Mesendoderm (in vitro differentiated cells): ENCODE data around the gene TAGLN2.

Experiments
- DNase-seq: peaks from one replicate; pipeline ENCODE4 v3.0.0; 2013
- H2AK5ac ChIP-seq: 2 replicates; pipeline ENCODE4 v1.6.1; 2013; ENCODE audit warnings: low read length, inconsistent platforms
- H2BK120ac ChIP-seq: 2 replicates; pipeline ENCODE4 v1.6.1; 2013; ENCODE audit warnings: low read depth, mild to moderate bottlenecking, low read length, moderate library complexity, mixed read lengths
- H2BK15ac ChIP-seq: replicated peaks from 2 replicates; pipeline ENCODE4 v1.6.1; 2013; ENCODE audit warnings: low read depth, mild to moderate bottlenecking, moderate library complexity
- H2BK5ac ChIP-seq: 2 replicates; pipeline ENCODE4 v1.6.1; 2013; ENCODE audit warnings: low read length, inconsistent platforms
- H3K18ac ChIP-seq: 2 replicates; pipeline ENCODE4 v1.6.1; 2013; ENCODE audit warnings: mild to moderate bottlenecking, low read length, mixed read lengths
- H3K23ac ChIP-seq: one replicate; pipeline ENCODE4 v1.6.1; 2013; ENCODE audit warnings: low read length
- H3K27ac ChIP-seq: 2 replicates; pipeline ENCODE4 v1.5.1; 2013; ENCODE audit warnings: low read depth, mild to moderate bottlenecking, inconsistent platforms, low read length, moderate library complexity
- H3K27me3 ChIP-seq: 2 replicates; pipeline ENCODE4 v1.6.1; 2013; ENCODE audit warnings: low read length, control low read depth, mild to moderate bottlenecking, inconsistent platforms; ENCODE audit not compliant: insufficient read depth, poor library complexity
- H3K36me3 ChIP-seq: 2 replicates; pipeline ENCODE4 v1.6.1; 2013; ENCODE audit warnings: low read length, inconsistent platforms; ENCODE audit not compliant: control insufficient read depth, insufficient read depth
- H3K4ac ChIP-seq: one replicate; pipeline ENCODE4 v1.6.1; 2013; ENCODE audit warnings: low read depth, mild to moderate bottlenecking, low read length, moderate library complexity
- H3K4me1 ChIP-seq: 2 replicates; pipeline ENCODE4 v1.6.1; 2013; ENCODE audit warnings: low read depth, low read length, inconsistent platforms; ENCODE audit not compliant: control insufficient read depth
- H3K4me2 ChIP-seq: 2 replicates; pipeline ENCODE4 v1.6.1; 2013; ENCODE audit warnings: low read length
- H3K4me3 ChIP-seq: 2 replicates; pipeline ENCODE4 v1.5.1; 2013; ENCODE audit warnings: mild to moderate bottlenecking, low read length
- H3K56ac ChIP-seq: one replicate; pipeline ENCODE4 v1.6.1; 2013; ENCODE audit warnings: low read length
- H3K79me1 ChIP-seq: 2 replicates; pipeline ENCODE4 v1.6.1; 2013; ENCODE audit warnings: low read length, inconsistent platforms
- H3K79me2 ChIP-seq: 2 replicates; pipeline ENCODE4 v1.6.1; 2013; ENCODE audit warnings: mild to moderate bottlenecking, low read length; ENCODE audit not compliant: control insufficient read depth, insufficient read depth
- H3K9ac ChIP-seq: 2 replicates; pipeline ENCODE4 v1.6.1; 2013; ENCODE audit warnings: low read length, inconsistent platforms
- H4K5ac ChIP-seq: one replicate; pipeline ENCODE4 v1.6.1; 2013; ENCODE audit warnings: low read length
- H4K8ac ChIP-seq: one replicate; pipeline ENCODE4 v1.6.1; 2013; ENCODE audit warnings: low read depth, mild to moderate bottlenecking, control low read depth, low read length, moderate library complexity
- WGBS: extraction: QIAGEN DNeasy Blood & Tissue Kit; methylation state at CpG from one replicate; pipeline ENCODE4 v1.1.7; 2013; ENCODE audit warnings: low lambda C conversion rate, missing lambda C conversion rate; ENCODE audit not compliant: insufficient coverage; ENCODE audit errors: extremely low coverage; 5-methylcytosine and 5-hydroxymethylcytosine counted together

The TAGLN2 gene

DNA sequence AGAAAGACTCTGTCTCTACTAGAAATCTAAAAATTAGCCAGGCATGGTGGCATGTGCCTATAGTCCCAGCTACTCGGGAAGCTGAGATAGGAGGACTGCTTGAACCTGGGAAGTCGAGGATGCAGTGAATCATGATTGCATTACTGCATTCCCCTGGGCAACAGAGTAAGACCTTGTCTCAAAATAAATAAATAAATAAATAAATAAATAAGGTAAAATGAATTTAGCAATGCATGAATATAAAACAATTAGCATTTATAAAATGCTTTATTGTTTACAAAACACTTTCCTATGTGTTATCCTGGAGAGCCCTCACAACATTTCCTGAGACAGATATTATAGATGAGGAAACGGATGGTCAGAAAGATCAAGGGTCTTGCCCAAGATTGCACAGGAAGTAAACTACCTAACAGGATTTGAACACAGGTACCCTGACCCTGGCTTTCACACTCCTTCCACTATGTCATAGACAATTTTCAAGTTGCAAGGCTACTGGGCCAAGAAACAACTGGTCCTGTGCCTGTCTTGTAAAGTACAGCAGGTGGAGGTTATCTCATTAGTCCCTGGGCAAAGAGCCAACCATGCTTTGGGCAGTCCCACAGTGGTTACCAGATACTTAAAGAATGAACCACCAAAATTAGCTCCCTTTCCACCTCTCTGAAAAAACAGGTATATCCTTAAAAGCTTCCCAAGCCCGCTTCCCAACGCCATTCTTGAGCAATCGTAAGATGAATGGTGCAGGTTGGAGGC is 47.4 kb downstream of the TAGLN2 start:
- Histone ChIP-seq H3K36me3 (no peaks in the 10 kb centered on the region), H3K23ac (no peak overlapping the region), H3K4me2 (no peak overlapping the region), H3K79me1 (no peaks in the 10 kb centered on the region), H3K79me2 (no peaks in the 10 kb centered on the region), H3K4ac (no peak overlapping the region), H3K56ac (no peak overlapping the region), H3K4me3 (no peak overlapping the region), H4K8ac (no peak overlapping the region), H2AK5ac (no peak overlapping the region), H3K18ac (no peak overlapping the region), H2BK15ac (no peak overlapping the region), H4K5ac (no peak overlapping the region), H3K9ac (no peak overlapping the region), H2BK5ac (no peak overlapping the region), H3K27me3 (no peaks in the 10 kb centered on the region), H2BK120ac (no peak overlapping the region), H3K4me1 (no peaks in the 10 kb centered on the region), H3K27ac (no peak overlapping the region)
- no peak for DNase-seq
- WGBS: no CpG with 5 or more reads among the region's 6 CpGs

DNA sequence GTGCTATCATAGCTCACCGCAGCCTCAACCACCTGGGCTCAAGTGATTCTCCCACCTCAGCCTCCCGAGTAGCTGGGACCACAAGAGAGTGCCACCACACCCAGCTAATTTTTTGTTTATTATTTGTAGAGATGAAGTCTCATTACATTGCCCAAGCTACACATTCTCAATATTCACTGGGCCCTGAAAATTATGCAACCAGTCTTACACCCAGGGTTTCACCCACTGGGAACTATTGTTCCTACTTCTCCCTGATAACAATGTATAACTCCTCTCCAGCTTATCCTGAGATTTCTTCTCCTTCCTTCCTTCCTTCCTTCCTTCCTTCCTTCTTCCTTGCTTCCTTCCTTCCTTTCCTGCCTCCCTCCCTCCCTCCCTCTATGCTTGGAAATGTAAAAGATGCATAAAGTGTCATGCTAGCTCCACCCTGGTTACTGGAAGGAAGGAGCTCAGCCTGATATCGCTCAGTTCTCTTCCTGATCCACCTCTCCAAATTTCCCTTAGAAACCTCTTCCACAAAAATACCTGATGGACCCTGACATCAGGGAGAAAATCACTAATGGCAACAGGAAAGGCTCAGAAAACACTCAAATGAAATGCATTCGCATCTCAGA is 51.7 kb downstream of the TAGLN2 start:
- Histone ChIP-seq H3K4me1 (peaks cover 2% of the 10 kb centered on the region), H3K56ac (no peak overlapping the region), H3K27me3 (no peaks in the 10 kb centered on the region), H2BK5ac (no peak overlapping the region), H3K79me1 (no peaks in the 10 kb centered on the region), H2BK15ac (no peak overlapping the region), H4K5ac (no peak overlapping the region), H3K9ac (no peak overlapping the region), H3K4me3 (no peak overlapping the region), H3K23ac (no peak overlapping the region), H3K27ac (no peak overlapping the region), H3K36me3 (no peaks in the 10 kb centered on the region), H3K18ac (no peak overlapping the region), H3K79me2 (no peaks in the 10 kb centered on the region), H3K4me2 (no peak overlapping the region), H3K4ac (no peak overlapping the region), H4K8ac (no peak overlapping the region), H2BK120ac (no peak overlapping the region), H2AK5ac (no peak overlapping the region)
- no peak for DNase-seq
- no CpG with 5 or more reads among the region's 4 CpGs for WGBS

DNA sequence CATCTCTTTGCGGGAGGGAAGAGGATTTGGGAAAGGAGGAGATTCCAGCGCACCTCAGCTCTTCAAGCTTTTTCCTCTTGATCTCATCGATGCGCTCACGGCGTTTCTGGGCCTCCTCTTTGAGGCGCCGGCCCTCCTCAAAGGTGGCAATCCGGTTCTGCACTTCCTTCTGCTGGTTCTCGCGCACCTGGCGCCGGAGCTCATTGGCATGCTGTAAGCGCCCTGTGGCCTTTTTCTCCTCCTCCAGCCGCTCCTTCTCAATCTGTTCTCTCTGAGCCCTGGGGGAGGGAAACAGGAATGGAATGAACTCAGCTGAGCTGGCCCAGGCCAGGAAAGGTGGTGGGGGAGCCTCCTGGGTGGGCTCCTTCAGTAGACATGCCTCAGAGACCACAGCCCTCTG is 52.4 kb downstream of the TAGLN2 start:
- no peaks in the 10 kb centered on the region for H3K27me3 ChIP-seq
- H3K23ac ChIP-seq: no peak overlapping the region
- no peak overlapping the region for H2BK120ac ChIP-seq
- no peak overlapping the region for H3K4me2 ChIP-seq
- no peaks in the 10 kb centered on the region for H3K36me3 ChIP-seq
- no peak overlapping the region for H3K9ac ChIP-seq
- no peaks in the 10 kb centered on the region for H3K79me1 ChIP-seq
- H3K4ac ChIP-seq: no peak overlapping the region
- H4K5ac ChIP-seq: no peak overlapping the region
- H2BK15ac ChIP-seq: no peak overlapping the region
- H3K56ac ChIP-seq: no peak overlapping the region
- no peak overlapping the region for H3K4me3 ChIP-seq
- no peak overlapping the region for H3K18ac ChIP-seq
- no peaks in the 10 kb centered on the region for H3K79me2 ChIP-seq
- no CpG with 5 or more reads among the region's 15 CpGs for WGBS
- H2AK5ac ChIP-seq: no peak overlapping the region
- no peak overlapping the region for H2BK5ac ChIP-seq
- DNase-seq: no peak
- no peak overlapping the region for H3K27ac ChIP-seq
- H4K8ac ChIP-seq: no peak overlapping the region
- peaks cover 2% of the 10 kb centered on the region for H3K4me1 ChIP-seq

DNA sequence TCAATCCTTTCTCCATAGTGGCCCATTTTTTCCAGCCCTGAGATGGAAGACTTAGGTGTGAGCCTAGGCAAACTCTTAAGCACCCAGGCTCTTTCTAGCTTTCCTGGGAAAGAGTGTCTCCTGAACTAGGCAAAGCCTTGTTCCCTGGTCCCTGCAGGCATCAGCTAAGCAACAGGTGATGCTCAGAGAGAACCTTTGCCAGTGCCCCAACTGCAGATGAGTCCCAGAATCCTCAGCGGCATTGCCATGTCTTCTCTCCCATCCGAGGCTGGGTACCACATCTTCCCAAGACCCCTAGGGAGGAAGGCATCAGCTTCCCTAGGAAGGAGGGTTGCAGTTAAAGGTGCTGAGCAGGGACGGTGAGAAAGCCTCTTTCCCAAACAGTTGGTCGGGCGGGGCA is 54.6 kb downstream of the TAGLN2 start:
- Histone ChIP-seq H4K5ac (no peak overlapping the region), H3K27me3 (no peaks in the 10 kb centered on the region), H2AK5ac (no peak overlapping the region), H3K4ac (no peak overlapping the region), H3K79me1 (no peaks in the 10 kb centered on the region), H2BK5ac (no peak overlapping the region), H3K4me1 (peaks cover 2% of the 10 kb centered on the region), H3K23ac (no peak overlapping the region), H4K8ac (no peak overlapping the region), H3K27ac (no peak overlapping the region), H3K18ac (no peak overlapping the region), H3K4me2 (no peak overlapping the region), H2BK120ac (no peak overlapping the region), H2BK15ac (no peak overlapping the region), H3K4me3 (no peak overlapping the region), H3K79me2 (no peaks in the 10 kb centered on the region), H3K36me3 (no peaks in the 10 kb centered on the region), H3K56ac (no peak overlapping the region), H3K9ac (no peak overlapping the region)
- no CpG with 5 or more reads among the region's 5 CpGs for WGBS
- DNase-seq: no peak

DNA sequence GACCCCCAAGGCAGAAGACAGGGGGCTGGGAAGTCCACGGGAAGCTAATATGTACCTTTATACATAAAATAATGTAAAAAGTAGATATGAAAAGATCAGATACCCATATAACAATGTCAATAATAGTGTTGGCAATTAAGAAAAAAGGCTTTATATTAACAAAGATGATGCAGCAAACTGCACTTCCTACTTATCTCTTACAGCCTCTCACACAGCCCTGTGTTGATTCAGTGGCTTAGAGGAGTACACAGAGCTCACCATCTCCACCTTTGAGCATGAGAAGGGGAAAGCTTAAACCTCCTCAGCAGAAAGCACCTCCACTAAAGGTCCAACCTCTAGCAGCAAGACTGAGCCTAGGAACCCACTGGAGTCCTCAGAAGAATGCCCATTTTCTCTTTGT is 55.7 kb downstream of the TAGLN2 start:
- no CpG with 5 or more reads among the region's 1 CpG for WGBS

More for the DNA sequence above, 55.7 kb downstream of the TAGLN2 start:
- H2BK15ac ChIP-seq: no peak overlapping the region
- H3K4me3 ChIP-seq: no peak overlapping the region
- H3K4me1 ChIP-seq: peaks cover 2% of the 10 kb centered on the region
- H3K79me2 ChIP-seq: no peaks in the 10 kb centered on the region
- no peak overlapping the region for H2BK5ac ChIP-seq
- DNase-seq: no peak
- H3K18ac ChIP-seq: no peak overlapping the region
- no peak overlapping the region for H3K23ac ChIP-seq
- H3K9ac ChIP-seq: no peak overlapping the region
- no peak overlapping the region for H3K27ac ChIP-seq
- no peak overlapping the region for H3K56ac ChIP-seq
- no peaks in the 10 kb centered on the region for H3K79me1 ChIP-seq
- H3K27me3 ChIP-seq: no peaks in the 10 kb centered on the region
- no peak overlapping the region for H2AK5ac ChIP-seq
- H4K5ac ChIP-seq: no peak overlapping the region
- H3K4ac ChIP-seq: no peak overlapping the region
- no peaks in the 10 kb centered on the region for H3K36me3 ChIP-seq
- H4K8ac ChIP-seq: no peak overlapping the region
- no peak overlapping the region for H2BK120ac ChIP-seq
- H3K4me2 ChIP-seq: no peak overlapping the region
